Progenitor cell of endocrine pancreas (in vitro differentiated cells): ENCODE results near the gene SLC38A8. TPM values are rescaled to one million over a fixed set of nuclear protein-coding genes. Genes with fewer than 3 reads are reported as not detected.

Experiments
- DNase-seq: peaks from one replicate; pipeline ENCODE4 v3.0.0; 2021; ENCODE audit warnings: low spot score; ENCODE audit not compliant: unreplicated experiment
- H3K27ac Mint-ChIP-seq: 2 replicates; pipeline ENCODE4 v1.8.0; 2021; ENCODE audit warnings: mild to moderate bottlenecking, moderate library complexity, mixed read lengths
- H3K27me3 Mint-ChIP-seq: 2 replicates; pipeline ENCODE4 v1.8.0; 2021; ENCODE audit warnings: mixed read lengths
- H3K36me3 Mint-ChIP-seq: 2 replicates; pipeline ENCODE4 v1.8.0; 2022; ENCODE audit warnings: mixed read lengths; ENCODE audit not compliant: insufficient read depth
- H3K4me1 Mint-ChIP-seq: 2 replicates; pipeline ENCODE4 v1.8.0; 2021; ENCODE audit warnings: low read depth, mixed read lengths
- H3K4me3 Mint-ChIP-seq: 2 replicates; pipeline ENCODE4 v1.8.0; 2021; ENCODE audit warnings: low read depth, mild to moderate bottlenecking, moderate library complexity, mixed read lengths
- H3K9me3 Mint-ChIP-seq: 2 replicates; pipeline ENCODE4 v1.8.0; 2021; ENCODE audit warnings: low read depth, mixed read lengths
- total RNA-seq: library from RNA; stranded (reverse); gene quantifications from 2 replicates; pipeline ENCODE4 v1.2.1, GENCODE V29; 2021
- TF ChIP-seq, protein P1 (sequence below): fragments of 200-600 bp; sonication (generic); IDR thresholded peaks from one replicate; pipeline ENCODE4 v1.5.0; 2021; ENCODE audit warnings: antibody characterized with exemption, mild to moderate bottlenecking; ENCODE audit not compliant: unreplicated experiment

The SLC38A8 gene
- total RNA-seq, 1 donor from 2014 or later, result 0.24 TPM

DNA sequence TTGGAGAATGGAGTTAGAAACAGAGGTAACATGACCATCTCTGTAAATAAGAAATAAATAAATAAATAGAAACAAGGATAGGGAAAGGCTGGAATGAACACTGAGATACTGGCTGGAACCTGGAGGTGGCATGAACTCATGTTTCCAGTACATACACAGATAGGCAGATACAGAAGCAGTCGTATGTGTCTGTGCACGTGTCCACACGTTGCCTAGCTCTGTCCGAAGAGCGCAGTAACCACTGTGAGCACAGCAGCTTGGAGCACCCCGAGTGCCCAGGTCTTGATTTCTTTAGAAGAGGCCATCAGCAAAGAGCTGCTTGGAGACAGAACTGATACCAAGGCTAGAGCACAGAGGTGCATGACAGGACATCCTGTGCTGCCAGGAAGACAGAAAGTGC, 37.1 kb upstream of the SLC38A8 start:
- Mint-ChIP-seq H3K4me1 (no peaks in the 10 kb centered on the region), H3K27ac (no peak overlapping the region), H3K27me3 (no peaks in the 10 kb centered on the region), H3K9me3 (no peaks in the 10 kb centered on the region), H3K4me3 (no peak overlapping the region), H3K36me3 (peaks cover 28% of the 10 kb centered on the region)
- DNase-seq, result no peak
- TF ChIP-seq, protein P1, sequence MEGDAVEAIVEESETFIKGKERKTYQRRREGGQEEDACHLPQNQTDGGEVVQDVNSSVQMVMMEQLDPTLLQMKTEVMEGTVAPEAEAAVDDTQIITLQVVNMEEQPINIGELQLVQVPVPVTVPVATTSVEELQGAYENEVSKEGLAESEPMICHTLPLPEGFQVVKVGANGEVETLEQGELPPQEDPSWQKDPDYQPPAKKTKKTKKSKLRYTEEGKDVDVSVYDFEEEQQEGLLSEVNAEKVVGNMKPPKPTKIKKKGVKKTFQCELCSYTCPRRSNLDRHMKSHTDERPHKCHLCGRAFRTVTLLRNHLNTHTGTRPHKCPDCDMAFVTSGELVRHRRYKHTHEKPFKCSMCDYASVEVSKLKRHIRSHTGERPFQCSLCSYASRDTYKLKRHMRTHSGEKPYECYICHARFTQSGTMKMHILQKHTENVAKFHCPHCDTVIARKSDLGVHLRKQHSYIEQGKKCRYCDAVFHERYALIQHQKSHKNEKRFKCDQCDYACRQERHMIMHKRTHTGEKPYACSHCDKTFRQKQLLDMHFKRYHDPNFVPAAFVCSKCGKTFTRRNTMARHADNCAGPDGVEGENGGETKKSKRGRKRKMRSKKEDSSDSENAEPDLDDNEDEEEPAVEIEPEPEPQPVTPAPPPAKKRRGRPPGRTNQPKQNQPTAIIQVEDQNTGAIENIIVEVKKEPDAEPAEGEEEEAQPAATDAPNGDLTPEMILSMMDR, result no peak

DNA sequence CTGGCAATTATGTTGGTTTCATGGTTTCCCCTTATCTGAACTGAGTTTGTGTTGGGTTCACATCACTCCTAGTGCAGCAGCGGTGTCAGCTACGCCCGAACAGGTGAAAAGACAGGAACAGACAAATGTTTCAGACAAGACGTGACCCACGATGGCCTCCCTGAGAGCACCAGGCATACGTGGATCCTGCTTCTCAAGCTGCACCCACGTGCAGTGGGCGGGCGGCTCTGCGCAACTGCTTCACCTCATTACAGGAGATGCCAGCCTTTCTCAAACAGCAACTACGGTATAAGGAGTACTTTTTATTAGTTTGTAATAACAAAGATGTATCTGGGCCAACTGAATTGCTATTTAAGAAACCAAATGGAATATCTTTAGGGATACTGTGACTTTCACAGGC, 32.8 kb upstream of the SLC38A8 start:
- no peak overlapping the region for H3K4me3 Mint-ChIP-seq
- peaks cover 35% of the 10 kb centered on the region for H3K36me3 Mint-ChIP-seq
- H3K9me3 Mint-ChIP-seq, result no peaks in the 10 kb centered on the region
- H3K27me3 Mint-ChIP-seq, result no peaks in the 10 kb centered on the region
- no peak overlapping the region for H3K27ac Mint-ChIP-seq
- TF ChIP-seq, protein P1, result no peak
- no peaks in the 10 kb centered on the region for H3K4me1 Mint-ChIP-seq
- no peak for DNase-seq

DNA sequence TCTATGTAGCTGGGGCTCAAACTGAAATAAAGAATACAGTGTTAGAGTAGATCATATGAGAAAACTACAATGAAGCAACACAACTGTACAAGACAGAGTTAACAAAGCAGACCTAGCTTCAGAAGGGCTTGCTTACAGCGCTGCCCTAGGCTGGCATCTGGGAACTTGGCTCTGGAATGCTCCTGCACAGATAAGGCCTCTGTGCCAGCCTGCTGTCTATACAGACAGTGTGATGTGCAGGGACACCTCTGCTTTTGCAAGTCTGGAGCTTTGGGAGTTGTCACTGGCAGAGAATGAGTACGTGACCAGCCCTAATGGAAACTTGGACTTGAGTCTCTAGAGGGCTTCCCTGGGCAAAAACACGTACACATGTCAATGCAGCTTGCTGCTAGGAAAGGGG, 32.1 kb upstream of the SLC38A8 start:
- no peaks in the 10 kb centered on the region for H3K27me3 Mint-ChIP-seq
- H3K4me3 Mint-ChIP-seq, result no peak overlapping the region
- H3K4me1 Mint-ChIP-seq, result no peaks in the 10 kb centered on the region
- TF ChIP-seq, protein P1, result no peak
- H3K36me3 Mint-ChIP-seq, result peaks cover 33% of the 10 kb centered on the region
- H3K9me3 Mint-ChIP-seq, result no peaks in the 10 kb centered on the region
- DNase-seq, result no peak
- no peak overlapping the region for H3K27ac Mint-ChIP-seq

DNA sequence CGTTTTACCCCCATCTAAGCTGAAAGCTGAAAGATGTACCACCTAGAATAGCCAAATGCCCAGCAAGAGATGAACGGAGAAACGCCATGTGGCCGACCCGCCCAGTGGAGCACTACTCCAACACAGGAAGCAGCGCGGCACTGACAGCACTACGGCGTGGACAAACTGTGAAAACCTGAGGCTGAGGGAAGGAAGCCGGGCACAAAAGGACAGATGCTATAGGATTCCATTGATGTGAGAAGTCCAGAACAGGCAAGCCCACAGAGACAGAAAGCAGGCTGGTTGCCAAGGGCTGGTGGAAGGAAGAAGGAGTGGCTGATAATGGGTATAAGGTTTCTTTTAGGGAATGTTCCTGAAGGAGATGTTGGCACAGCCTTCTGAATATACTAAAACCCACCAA, 29.4 kb upstream of the SLC38A8 start:
- Mint-ChIP-seq H3K27ac (no peak overlapping the region), H3K36me3 (peaks cover 33% of the 10 kb centered on the region), H3K27me3 (no peaks in the 10 kb centered on the region), H3K9me3 (no peaks in the 10 kb centered on the region), H3K4me1 (no peaks in the 10 kb centered on the region), H3K4me3 (no peak overlapping the region)
- no peak for DNase-seq
- TF ChIP-seq, protein P1, result no peak

DNA sequence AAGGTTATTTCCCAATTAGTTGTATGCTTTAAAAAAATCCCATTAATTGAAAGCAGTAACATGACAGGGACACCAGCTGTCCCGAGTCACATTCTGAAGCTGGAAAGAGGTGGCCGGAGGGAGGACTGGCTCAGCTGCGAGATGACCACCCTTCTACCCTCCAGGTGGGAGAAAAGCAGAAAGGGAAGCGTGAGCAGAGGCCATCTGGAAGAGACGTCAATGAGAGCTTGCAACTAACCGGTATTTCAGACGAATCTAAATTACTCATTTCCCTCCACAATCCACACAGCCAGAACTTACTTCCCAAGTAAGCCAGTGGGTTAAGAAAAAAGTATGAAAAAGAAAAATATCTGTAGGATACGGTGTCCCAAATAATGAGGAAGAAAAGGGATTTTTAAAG, 28.5 kb upstream of the SLC38A8 start:
- no peaks in the 10 kb centered on the region for H3K9me3 Mint-ChIP-seq
- no peak for DNase-seq
- H3K27me3 Mint-ChIP-seq, result no peaks in the 10 kb centered on the region
- TF ChIP-seq, protein P1, result no peak
- H3K36me3 Mint-ChIP-seq, result peaks cover 28% of the 10 kb centered on the region
- no peak overlapping the region for H3K27ac Mint-ChIP-seq
- no peak overlapping the region for H3K4me3 Mint-ChIP-seq
- no peaks in the 10 kb centered on the region for H3K4me1 Mint-ChIP-seq
